GM21367 (cell line): ENCODE results near the gene GRHL3.
A peak's percentile ranks its signal among the peaks of the same experiment; 100 is the strongest.

Experiments
- ATAC-seq: cut with Tn5 transposase; IDR thresholded peaks from one replicate; pipeline ENCODE4 v1.9.1; 2021; ENCODE audit not compliant: unreplicated experiment

The GRHL3 gene

DNA sequence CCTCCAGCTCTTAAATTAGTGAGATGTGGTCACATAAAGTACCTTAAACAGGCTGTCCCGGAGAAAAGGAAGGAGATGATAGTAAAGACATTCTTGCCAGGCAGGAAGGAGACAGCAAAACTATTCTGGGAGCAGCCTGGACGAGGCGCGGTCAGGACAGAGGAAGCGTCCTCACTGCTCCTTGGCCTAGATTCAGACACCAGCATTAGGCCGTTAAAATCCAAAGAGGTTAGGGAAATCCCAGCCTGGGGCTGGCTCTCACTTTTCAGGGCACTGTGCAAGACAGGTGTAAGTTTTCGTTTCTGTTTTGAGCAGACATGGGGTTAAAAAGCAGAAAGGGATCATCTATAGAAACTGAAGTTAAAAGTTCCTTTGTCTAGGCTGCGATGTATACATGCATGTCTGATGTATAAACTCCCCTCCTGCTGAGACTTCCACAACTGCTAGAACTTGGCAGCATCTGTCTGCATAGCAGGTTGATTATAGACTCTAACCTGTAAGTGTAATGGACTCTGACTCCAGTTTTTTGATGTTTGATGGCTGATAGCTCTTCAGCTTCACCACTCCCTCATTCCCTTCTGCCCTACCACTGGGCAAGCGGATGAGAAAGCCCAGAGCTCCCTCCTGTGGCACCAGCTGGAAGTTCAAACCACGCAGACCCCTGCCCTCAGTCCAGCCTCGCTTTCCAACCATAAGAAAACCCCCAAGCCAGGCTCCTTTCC is 72.9 kb downstream of the GRHL3 start:
- ATAC-seq, result peak; percentile 52

DNA sequence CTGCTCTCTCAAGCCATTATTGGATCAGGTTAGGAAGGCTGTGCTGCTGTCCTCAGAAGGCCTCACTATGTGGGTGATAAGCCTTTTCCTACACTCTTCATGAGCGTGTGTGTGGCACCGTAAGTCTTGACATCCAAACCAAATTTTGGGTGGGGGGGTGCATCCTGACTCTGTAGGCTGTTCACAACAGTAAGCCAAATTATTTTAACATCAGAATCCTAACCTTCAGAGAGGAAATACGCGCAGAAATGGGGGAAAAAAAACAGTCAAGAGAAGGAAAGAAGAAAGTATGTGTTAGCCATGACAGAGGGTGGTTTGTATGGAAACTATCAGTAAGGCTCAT is 73.4 kb downstream of the GRHL3 start:
- no peak for ATAC-seq

DNA sequence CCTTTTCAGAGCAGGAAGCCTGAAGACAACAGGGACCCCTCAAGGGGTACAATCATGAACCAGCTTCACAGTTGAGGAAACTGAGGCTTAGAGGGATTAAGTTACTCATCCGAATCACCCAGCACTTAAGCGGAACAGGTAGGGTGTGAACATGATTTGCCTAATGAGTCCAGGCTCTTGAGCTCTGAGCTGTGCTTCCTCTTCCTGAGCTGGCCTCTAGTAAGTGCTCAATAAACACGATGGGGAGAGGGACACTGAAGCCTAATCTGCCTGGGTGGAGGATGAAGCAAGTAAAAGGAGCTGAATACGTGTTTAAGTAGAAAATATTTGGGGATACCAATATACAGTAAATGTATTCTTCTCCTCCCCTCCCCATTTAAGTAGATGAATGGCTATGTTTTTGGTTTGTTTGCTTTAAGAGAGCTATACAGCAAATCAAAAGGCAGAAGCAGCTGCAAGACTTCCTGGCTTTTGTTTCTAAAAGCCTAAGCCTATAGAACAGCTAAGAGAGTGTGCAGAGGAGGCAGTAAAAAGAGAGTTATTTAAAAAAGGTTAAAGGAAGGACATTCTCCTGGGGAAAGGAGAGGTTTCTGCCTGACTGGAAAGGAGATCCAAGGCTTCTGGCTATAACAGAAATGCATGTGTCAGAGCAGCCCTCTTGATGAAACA is 74.0 kb downstream of the GRHL3 start:
- ATAC-seq, result no peak

DNA sequence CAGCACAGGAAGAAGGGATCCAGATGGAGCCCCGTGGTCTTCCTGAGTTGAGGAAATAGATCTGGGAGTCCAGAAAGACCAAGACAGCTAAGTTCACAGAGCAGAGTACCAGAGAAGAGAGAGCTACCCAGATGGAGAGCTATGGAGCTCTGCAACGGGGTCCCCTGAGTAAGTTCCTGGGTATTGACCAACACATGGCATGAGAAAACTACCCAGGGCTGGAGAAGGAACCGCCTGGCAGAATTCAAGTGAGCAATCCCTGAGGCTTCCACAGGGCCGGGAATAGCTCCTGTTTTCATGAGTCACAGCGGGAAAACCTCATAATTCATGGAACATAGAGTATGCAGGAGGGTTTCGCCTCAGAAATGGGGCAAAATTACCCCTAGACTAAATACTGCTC is 74.7 kb downstream of the GRHL3 start:
- no peak for ATAC-seq

DNA sequence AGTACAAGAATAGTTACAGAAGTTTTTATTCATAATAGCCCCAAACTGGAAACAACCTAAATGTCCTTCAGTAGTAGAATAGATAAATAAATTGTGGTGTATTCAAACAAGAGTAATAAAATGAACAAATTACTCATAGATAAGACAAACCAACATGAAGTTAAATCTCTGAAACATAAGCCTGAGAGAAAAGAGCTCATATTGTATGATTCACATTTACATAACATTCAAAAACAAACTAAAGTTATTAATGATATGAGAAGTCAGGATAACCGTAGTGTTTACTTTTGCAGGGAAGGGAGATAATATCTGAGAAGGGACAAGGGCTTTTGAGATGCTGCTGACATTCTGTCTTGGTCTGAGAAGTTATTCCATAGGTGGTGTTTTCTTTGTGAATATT is 80.9 kb downstream of the GRHL3 start:
- ATAC-seq, result no peak

DNA sequence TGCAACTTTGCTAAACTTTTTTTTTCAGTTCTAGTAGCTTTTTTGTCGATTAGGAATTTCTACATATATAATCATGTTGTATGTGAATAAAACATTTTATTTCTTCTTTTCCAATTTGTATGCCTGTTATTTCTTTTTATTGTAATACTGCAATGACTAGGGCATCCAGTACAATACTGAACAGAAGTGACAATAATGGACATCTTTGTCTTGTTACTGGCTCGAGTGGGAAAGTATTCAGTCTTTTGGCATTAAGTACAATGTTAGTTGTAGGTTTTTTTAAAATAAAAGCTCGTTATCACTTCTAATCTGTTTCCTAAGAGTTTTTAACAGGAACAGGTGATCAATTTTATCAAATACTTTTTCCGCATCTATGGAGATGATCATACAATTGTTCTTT is 84.6 kb downstream of the GRHL3 start:
- no peak for ATAC-seq
